Liver (tissue), 9 donors: ENCODE data around the gene RPL36AL. TPM values are rescaled to one million over a fixed set of nuclear protein-coding genes. Genes with fewer than 3 reads are reported as not detected.

Experiments
- DNase-seq: peaks from one replicate; pipeline ENCODE4 v3.0.0-alpha.2; 2017; ENCODE audit warnings: low spot score
- H3K27ac ChIP-seq, 2 donors: one replicate each; pipeline ENCODE4 v1.7.0; 2013; ENCODE audit warnings: inconsistent platforms in 2 of 2, low read length in 2 of 2, control low read depth in 1 of 2, low read depth in 1 of 2, mild to moderate bottlenecking in 1 of 2
- H3K27me3 ChIP-seq, 4 donors: one replicate each; pipeline versions ENCODE4 v1.6.1 to v1.7.0; 2013; ENCODE audit warnings: low read length in 3 of 4, inconsistent platforms in 1 of 4, mild to moderate bottlenecking in 1 of 4, moderate library complexity in 1 of 4; ENCODE audit not compliant: control insufficient read depth in 4 of 4, insufficient read depth in 4 of 4
- H3K36me3 ChIP-seq, 4 donors: one replicate each; pipeline versions ENCODE4 v1.6.1 to v1.7.0; 2013; ENCODE audit warnings: low read length in 3 of 4, mild to moderate bottlenecking in 3 of 4, low read depth in 1 of 4, moderate library complexity in 1 of 4; ENCODE audit not compliant: control insufficient read depth in 4 of 4, insufficient read depth in 3 of 4
- H3K4me1 ChIP-seq, 4 donors: one replicate each; pipeline versions ENCODE4 v1.6.1 to v1.7.0; 2013; ENCODE audit warnings: low read length in 3 of 4, mild to moderate bottlenecking in 3 of 4, moderate library complexity in 1 of 4; ENCODE audit not compliant: control insufficient read depth in 4 of 4, insufficient read depth in 4 of 4
- H3K4me3 ChIP-seq, 3 donors: one replicate each; pipeline versions ENCODE4 v1.6.1 to v1.7.0; 2013; ENCODE audit warnings: low read length in 3 of 3, control low read depth in 1 of 3, low read depth in 1 of 3, mild to moderate bottlenecking in 1 of 3
- H3K9ac ChIP-seq, 2 donors: one replicate each; pipeline ENCODE4 v1.7.0; 2013; ENCODE audit warnings: low read length in 2 of 2, mild to moderate bottlenecking in 2 of 2, moderate library complexity in 2 of 2, control low read depth in 1 of 2, low read depth in 1 of 2
- H3K9me3 ChIP-seq, 4 donors: one replicate each; pipeline versions ENCODE4 v1.6.1 to v1.7.0; 2013; ENCODE audit warnings: low read length in 3 of 4; ENCODE audit not compliant: control insufficient read depth in 4 of 4
- EGR1 ChIP-seq, 2 donors: IDR thresholded peaks; 2 replicates each; pipeline ENCODE4 v1.6.1; 2016 to 2018; ENCODE audit warnings: antibody characterized with exemption in 2 of 2, low read depth in 2 of 2
- FOXA1 ChIP-seq: IDR thresholded peaks from 2 replicates; pipeline ENCODE4 v1.6.1; 2016; ENCODE audit warnings: antibody characterized with exemption
- FOXA2 ChIP-seq: IDR thresholded peaks from 2 replicates; pipeline ENCODE4 v1.6.1; 2016; ENCODE audit warnings: antibody characterized with exemption
- GABPA ChIP-seq, 2 donors: IDR thresholded peaks in 1 of 2; conservative IDR thresholded peaks in 1 of 2; 2 replicates each; pipeline ENCODE4 v1.6.1; 2016; ENCODE audit warnings: antibody characterized with exemption in 2 of 2, mild to moderate bottlenecking in 1 of 2, moderate library complexity in 1 of 2
- HNF4A ChIP-seq, 2 donors: conservative IDR thresholded peaks; 2 replicates each; pipeline ENCODE4 v1.6.1; 2016; ENCODE audit warnings: antibody characterized with exemption in 2 of 2, mild to moderate bottlenecking in 2 of 2
- HNF4G ChIP-seq: IDR thresholded peaks from 2 replicates; pipeline ENCODE4 v1.6.1; 2016; ENCODE audit warnings: antibody characterized with exemption
- JUND ChIP-seq, 2 donors: IDR thresholded peaks; 2 replicates each; pipeline ENCODE4 v1.6.1; 2016; ENCODE audit warnings: antibody characterized with exemption in 2 of 2
- NR2F2 ChIP-seq: IDR thresholded peaks from 2 replicates; pipeline ENCODE4 v1.6.1; 2016; ENCODE audit warnings: antibody characterized with exemption
- RAD21 ChIP-seq, 2 donors: IDR thresholded peaks; 2 replicates each; pipeline ENCODE4 v1.6.1; 2016; ENCODE audit warnings: antibody characterized with exemption in 2 of 2, mild to moderate bottlenecking in 2 of 2
- RXRA ChIP-seq, 2 donors: IDR thresholded peaks; 2 replicates each; pipeline ENCODE4 v1.6.1; 2017 to 2018; ENCODE audit warnings: antibody characterized with exemption in 2 of 2, mild to moderate bottlenecking in 1 of 2
- SP1 ChIP-seq: IDR thresholded peaks from 2 replicates; pipeline ENCODE4 v1.6.1; 2018; ENCODE audit warnings: antibody characterized with exemption, mild to moderate bottlenecking
- TAF1 ChIP-seq: conservative IDR thresholded peaks from 2 replicates; pipeline ENCODE4 v1.6.1; 2016; ENCODE audit warnings: antibody characterized with exemption, mild to moderate bottlenecking
- YY1 ChIP-seq: IDR thresholded peaks from 2 replicates; pipeline ENCODE4 v1.6.1; 2016; ENCODE audit warnings: antibody characterized with exemption, mild to moderate bottlenecking
- WGBS: extraction: QIAGEN DNeasy Blood & Tissue Kit; methylation state at CpG from one replicate; pipeline ENCODE4 v1.1.7; 2013; 5-methylcytosine and 5-hydroxymethylcytosine counted together
- polyA plus RNA-seq, 2 donors: library from polyadenylated mRNA; stranded (reverse) in 1 of 2; unstranded in 1 of 2; fragments of 200-250 nt in 1 of 2; fragments of >200 nt in 1 of 2; fragmentation: Nextera tagmentation in 1 of 2; extraction: Ambion mirVana in 1 of 2; gene quantifications; one replicate each; pipeline versions ENCODE4 v1.2.1 to v1.2.3, GENCODE V29; 2013 to 2015
- total RNA-seq, 2 donors: library from RNA; depleted of rRNA; stranded (reverse); fragments of >200 nt; gene quantifications; one replicate each; pipeline ENCODE4 v1.2.3, GENCODE V29; 2014
- TF ChIP-seq, protein P1 (sequence below): IDR thresholded peaks from 2 replicates; pipeline ENCODE4 v1.6.1; 2016; ENCODE audit warnings: antibody characterized with exemption
- TF ChIP-seq, protein P2 (sequence below): fragments of 150-350 bp; IDR thresholded peaks from 2 replicates; pipeline ENCODE4 v1.5.1; 2017; ENCODE audit warnings: improper control_type of control experiment, low read depth, low read length; ENCODE audit not compliant: missing input control
- TF ChIP-seq, protein P3 (sequence below): IDR thresholded peaks from 2 replicates; pipeline ENCODE4 v1.6.1; 2016; ENCODE audit warnings: antibody characterized with exemption, mild to moderate bottlenecking
- TF ChIP-seq, protein P4 (sequence below): IDR thresholded peaks from 2 replicates; pipeline ENCODE4 v1.6.1; 2016; ENCODE audit warnings: antibody characterized with exemption
- donor health status: healthy.
- donor health status: healthy.
- donor health status: healthy.
- donor health status: healthy.
- donor health status: healthy.

The RPL36AL gene
- total and polyA plus RNA-seq, 4 donors, result 110 to 268 (median 148) TPM

DNA sequence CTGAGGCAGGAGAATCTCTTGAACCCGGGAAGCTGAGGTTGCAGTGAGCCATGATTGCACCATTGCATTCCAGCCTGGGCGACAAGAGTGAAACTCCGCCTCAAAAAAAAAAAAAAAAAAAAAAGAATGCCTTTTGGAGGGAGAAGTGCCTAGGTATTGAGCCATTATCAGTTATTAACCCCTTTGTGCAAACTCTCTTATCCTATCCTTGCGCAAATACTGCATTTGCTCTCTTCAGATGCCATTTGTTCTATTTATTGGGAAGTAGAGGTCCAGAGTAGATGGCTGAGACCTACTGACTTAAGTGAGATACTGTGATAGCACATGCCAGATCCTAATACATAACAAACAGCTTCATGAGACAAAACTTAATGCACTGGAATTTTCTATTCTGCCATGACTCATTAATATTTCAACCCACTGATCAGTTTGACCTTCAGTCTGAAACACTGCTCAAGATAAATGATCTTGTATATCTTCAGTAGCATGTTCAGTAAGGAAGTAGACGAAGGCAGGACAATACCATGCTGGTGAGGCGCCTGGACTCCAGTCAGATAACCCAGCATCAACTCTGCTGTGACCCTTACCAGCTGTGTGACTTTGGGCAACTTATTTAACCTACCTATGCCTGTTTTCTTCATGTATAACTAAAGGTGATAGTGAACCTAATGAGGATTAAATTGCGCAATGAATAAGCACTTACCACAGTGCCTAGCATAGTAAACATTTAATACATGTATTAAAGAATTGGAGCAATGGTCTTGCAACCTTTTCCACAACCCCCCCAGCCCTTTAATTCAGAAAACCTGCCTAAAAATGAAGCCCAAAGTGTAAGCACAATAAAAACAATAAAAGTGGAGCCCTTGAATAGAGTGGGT, 20.4 kb upstream of the RPL36AL start:
- peaks cover 0 to 6% (median 0%) of the 10 kb centered on the region in 4 donors for H3K36me3 ChIP-seq
- DNase-seq, result no peak
- H3K9me3 ChIP-seq, result no peaks in the 10 kb centered on the region
- H3K27ac ChIP-seq, result peak overlapping the region; percentile 79 to 83
- H3K27me3 ChIP-seq, result no peaks in the 10 kb centered on the region
- no peak overlapping the region for H3K9ac ChIP-seq
- peaks cover 4 to 43% (median 35%) of the 10 kb centered on the region in 4 donors for H3K4me1 ChIP-seq
- WGBS, result 71% methylated on average over 7 of the region's 7 CpGs
- TF ChIP-seq, protein P1, sequence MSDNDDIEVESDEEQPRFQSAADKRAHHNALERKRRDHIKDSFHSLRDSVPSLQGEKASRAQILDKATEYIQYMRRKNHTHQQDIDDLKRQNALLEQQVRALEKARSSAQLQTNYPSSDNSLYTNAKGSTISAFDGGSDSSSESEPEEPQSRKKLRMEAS, result no peak
- TF ChIP-seq TAF1 (no peak), RAD21 (IDR thresholded peaks at IDR 0.05) (no peak), NR2F2 (no peak), SP1 (no peak), FOXA2 (no peak), GABPA (IDR thresholded peaks at IDR 0.05 in 1 of 2, conservative IDR thresholded peaks at IDR 0.05 in 1 of 2) (no peak), EGR1 (IDR thresholded peaks at IDR 0.05; ENCODE audit: low read depth in 2 of 2) (no peak), YY1 (no peak), FOXA1 (no peak), HNF4A (conservative IDR thresholded peaks at IDR 0.05) (no peak), HNF4G (no peak)
- TF ChIP-seq, protein P2, sequence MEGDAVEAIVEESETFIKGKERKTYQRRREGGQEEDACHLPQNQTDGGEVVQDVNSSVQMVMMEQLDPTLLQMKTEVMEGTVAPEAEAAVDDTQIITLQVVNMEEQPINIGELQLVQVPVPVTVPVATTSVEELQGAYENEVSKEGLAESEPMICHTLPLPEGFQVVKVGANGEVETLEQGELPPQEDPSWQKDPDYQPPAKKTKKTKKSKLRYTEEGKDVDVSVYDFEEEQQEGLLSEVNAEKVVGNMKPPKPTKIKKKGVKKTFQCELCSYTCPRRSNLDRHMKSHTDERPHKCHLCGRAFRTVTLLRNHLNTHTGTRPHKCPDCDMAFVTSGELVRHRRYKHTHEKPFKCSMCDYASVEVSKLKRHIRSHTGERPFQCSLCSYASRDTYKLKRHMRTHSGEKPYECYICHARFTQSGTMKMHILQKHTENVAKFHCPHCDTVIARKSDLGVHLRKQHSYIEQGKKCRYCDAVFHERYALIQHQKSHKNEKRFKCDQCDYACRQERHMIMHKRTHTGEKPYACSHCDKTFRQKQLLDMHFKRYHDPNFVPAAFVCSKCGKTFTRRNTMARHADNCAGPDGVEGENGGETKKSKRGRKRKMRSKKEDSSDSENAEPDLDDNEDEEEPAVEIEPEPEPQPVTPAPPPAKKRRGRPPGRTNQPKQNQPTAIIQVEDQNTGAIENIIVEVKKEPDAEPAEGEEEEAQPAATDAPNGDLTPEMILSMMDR, result no peak
- TF ChIP-seq, protein P3, sequence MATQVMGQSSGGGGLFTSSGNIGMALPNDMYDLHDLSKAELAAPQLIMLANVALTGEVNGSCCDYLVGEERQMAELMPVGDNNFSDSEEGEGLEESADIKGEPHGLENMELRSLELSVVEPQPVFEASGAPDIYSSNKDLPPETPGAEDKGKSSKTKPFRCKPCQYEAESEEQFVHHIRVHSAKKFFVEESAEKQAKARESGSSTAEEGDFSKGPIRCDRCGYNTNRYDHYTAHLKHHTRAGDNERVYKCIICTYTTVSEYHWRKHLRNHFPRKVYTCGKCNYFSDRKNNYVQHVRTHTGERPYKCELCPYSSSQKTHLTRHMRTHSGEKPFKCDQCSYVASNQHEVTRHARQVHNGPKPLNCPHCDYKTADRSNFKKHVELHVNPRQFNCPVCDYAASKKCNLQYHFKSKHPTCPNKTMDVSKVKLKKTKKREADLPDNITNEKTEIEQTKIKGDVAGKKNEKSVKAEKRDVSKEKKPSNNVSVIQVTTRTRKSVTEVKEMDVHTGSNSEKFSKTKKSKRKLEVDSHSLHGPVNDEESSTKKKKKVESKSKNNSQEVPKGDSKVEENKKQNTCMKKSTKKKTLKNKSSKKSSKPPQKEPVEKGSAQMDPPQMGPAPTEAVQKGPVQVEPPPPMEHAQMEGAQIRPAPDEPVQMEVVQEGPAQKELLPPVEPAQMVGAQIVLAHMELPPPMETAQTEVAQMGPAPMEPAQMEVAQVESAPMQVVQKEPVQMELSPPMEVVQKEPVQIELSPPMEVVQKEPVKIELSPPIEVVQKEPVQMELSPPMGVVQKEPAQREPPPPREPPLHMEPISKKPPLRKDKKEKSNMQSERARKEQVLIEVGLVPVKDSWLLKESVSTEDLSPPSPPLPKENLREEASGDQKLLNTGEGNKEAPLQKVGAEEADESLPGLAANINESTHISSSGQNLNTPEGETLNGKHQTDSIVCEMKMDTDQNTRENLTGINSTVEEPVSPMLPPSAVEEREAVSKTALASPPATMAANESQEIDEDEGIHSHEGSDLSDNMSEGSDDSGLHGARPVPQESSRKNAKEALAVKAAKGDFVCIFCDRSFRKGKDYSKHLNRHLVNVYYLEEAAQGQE, result no peak
- TF ChIP-seq, protein P4, sequence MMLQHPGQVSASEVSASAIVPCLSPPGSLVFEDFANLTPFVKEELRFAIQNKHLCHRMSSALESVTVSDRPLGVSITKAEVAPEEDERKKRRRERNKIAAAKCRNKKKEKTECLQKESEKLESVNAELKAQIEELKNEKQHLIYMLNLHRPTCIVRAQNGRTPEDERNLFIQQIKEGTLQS, result no peak
- no peak overlapping the region for H3K4me3 ChIP-seq

DNA sequence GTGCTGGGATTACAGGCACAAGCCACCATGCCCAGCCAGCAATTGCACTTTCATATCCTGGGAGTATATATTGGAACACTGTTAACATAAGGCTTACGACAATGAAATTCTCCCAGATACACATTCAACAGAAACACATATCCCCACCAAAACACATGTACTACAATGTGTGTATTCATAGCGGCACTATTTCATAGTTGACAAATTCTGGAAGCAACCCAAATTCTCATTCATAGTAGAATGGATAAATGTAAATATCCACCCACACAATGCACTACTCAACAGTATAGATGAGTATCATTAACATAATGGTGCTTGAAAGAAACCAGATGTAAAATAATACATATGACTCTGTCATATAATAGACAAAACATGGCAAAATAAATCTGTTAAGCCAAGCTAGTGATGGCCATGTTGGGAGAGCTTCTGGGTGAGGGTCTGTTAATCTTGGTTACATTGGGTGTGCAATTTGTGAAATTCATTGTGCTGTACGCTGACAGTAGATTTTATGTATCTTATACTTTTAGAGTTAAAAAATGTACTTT, 17.2 kb upstream of the RPL36AL start:
- WGBS, result 96% methylated on average over 3 of the region's 3 CpGs
- H3K4me1 ChIP-seq, result peaks cover 4 to 43% (median 34%) of the 10 kb centered on the region in 4 donors
- TF ChIP-seq RAD21 (IDR thresholded peaks at IDR 0.05) (no peak), TAF1 (no peak), NR2F2 (no peak), SP1 (no peak), HNF4A (conservative IDR thresholded peaks at IDR 0.05) (no peak), FOXA2 (no peak), GABPA (IDR thresholded peaks at IDR 0.05 in 1 of 2, conservative IDR thresholded peaks at IDR 0.05 in 1 of 2) (no peak), JUND (IDR thresholded peaks at IDR 0.05) (no peak), YY1 (no peak), RXRA (IDR thresholded peaks at IDR 0.05) (no peak)
- TF ChIP-seq, protein P1, result no peak
- TF ChIP-seq, protein P2, result no peak
- TF ChIP-seq, protein P3, result no peak

More for the DNA sequence above, 17.2 kb upstream of the RPL36AL start:
- Histone ChIP-seq H3K9me3 (no peaks in the 10 kb centered on the region), H3K9ac (no peak overlapping the region), H3K4me3 (no peak overlapping the region), H3K36me3 (peaks cover 0 to 6% (median 0%) of the 10 kb centered on the region in 4 donors), H3K27me3 (no peaks in the 10 kb centered on the region), H3K27ac (no peak overlapping the region)
- no peak for DNase-seq
